22Rv1 (cell line): Measurements from ENCODE around the gene ADTRP.

Source experiments
- CTCF ChIP-seq: fragments of 450-650 bp; IDR thresholded peaks from 2 replicates; pipeline ENCODE4 v1.5.1; 2017; ENCODE audit warnings: mild to moderate bottlenecking
- ZFX ChIP-seq: fragments of 450-650 bp; IDR thresholded peaks from 2 replicates; pipeline ENCODE4 v1.6.1; 2017; ENCODE audit warnings: antibody characterized with exemption, borderline replicate concordance

- TF ChIP-seq CTCF (no peak), ZFX (no peak)
Measured at GRCh38 chr6:11788043-11788442, 9.4 kb upstream of the ADTRP start.
